H1 (cell line): Measurements from ENCODE around the gene RASSF4. TPM values are rescaled to one million over a fixed set of nuclear protein-coding genes. Genes with fewer than 3 reads are reported as not detected.

ENCODE experiments used
- HDAC2 ChIP-seq, 2 experiments: fragments of 300-600 bp in 1 of 2; sonication (generic) in 1 of 2; IDR thresholded peaks; 2 replicates each; pipeline ENCODE4 v1.6.1; 2011 to 2012; ENCODE audit warnings: low read depth in 2 of 2, low read length in 2 of 2, mild to moderate bottlenecking in 2 of 2, moderate library complexity in 2 of 2, borderline replicate concordance in 1 of 2, inconsistent platforms in 1 of 2
- SP1 ChIP-seq: IDR thresholded peaks from 2 replicates; pipeline ENCODE4 v1.6.1; 2011; ENCODE audit warnings: low read depth, low read length
- ZNF274 ChIP-seq: IDR thresholded peaks from 2 replicates; pipeline ENCODE4 v1.7.0; 2012; ENCODE audit warnings: low read length, borderline replicate concordance; ENCODE audit errors: extremely low read depth
- polyA plus RNA-seq, 7 experiments: library from polyadenylated mRNA; depleted of rRNA in 3 of 7; stranded (reverse) in 5 of 7; unstranded in 2 of 7; fragments of >200 nt in 5 of 7; fragments of 200-250 nt in 2 of 7; gene quantifications; 1 replicate in 5 of 7; 2 replicates in 1 of 7; 4 replicates in 1 of 7; pipeline versions ENCODE4 v1.2.1 to v1.2.3, GENCODE V29; 2011 to 2013; ENCODE audit warnings: missing spikeins in 2 of 7, mixed read lengths in 2 of 7
- total RNA-seq: library from RNA; stranded (reverse); fragmentation: NEBNext Ultra II Directional; extraction: Animal tissue kit (Norgen Biotek cat#: 25700); gene quantifications from 2 replicates; pipeline ENCODE4 v1.2.1, GENCODE V29; 2021

Gene RASSF4
- total and polyA plus RNA-seq, 2 of the 8 experiments (the other 6 are each of a cell fraction or from before 2014, with no cell fraction given), result 14.3 to 14.5 TPM

DNA sequence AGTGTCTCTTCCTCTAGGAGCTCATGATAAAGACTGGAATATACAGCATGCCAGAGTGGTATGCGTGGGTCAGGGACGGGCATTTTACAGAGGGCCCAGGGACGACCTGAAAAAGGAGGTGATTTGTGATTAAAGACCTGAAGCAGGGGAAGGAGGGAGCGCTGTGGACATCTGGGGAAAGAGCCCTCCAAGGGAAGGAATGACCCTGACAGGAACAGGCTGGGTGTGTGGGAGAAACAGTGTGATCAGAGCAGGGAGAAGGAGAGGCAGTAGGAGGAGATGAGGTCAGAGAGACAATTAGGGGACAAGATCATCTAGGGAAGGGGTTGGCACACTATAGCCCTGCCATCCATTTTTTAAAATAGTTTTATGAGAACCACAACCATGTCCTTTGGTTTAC, 3.4 kb upstream of the RASSF4 start (continued):
- TF ChIP-seq HDAC2 (IDR thresholded peaks at IDR 0.05; ENCODE audit: borderline replicate concordance in 1 of 2, low read depth in 2 of 2, low read length in 2 of 2) (no peak), SP1 (no peak), ZNF274 (no peak)
